Measurements from ENCODE around the gene RPTOR.

The RPTOR gene

GRCh38 chr17:80950466-80951120 is 406.0 kb downstream of the RPTOR start:
- TF ChIP-seq CTCF (IDR thresholded peaks at IDR 0.05; ENCODE audit: borderline replicate concordance, control extremely low read depth, extremely low read depth, insufficient read depth, missing control alignments) = no peak

DNA sequence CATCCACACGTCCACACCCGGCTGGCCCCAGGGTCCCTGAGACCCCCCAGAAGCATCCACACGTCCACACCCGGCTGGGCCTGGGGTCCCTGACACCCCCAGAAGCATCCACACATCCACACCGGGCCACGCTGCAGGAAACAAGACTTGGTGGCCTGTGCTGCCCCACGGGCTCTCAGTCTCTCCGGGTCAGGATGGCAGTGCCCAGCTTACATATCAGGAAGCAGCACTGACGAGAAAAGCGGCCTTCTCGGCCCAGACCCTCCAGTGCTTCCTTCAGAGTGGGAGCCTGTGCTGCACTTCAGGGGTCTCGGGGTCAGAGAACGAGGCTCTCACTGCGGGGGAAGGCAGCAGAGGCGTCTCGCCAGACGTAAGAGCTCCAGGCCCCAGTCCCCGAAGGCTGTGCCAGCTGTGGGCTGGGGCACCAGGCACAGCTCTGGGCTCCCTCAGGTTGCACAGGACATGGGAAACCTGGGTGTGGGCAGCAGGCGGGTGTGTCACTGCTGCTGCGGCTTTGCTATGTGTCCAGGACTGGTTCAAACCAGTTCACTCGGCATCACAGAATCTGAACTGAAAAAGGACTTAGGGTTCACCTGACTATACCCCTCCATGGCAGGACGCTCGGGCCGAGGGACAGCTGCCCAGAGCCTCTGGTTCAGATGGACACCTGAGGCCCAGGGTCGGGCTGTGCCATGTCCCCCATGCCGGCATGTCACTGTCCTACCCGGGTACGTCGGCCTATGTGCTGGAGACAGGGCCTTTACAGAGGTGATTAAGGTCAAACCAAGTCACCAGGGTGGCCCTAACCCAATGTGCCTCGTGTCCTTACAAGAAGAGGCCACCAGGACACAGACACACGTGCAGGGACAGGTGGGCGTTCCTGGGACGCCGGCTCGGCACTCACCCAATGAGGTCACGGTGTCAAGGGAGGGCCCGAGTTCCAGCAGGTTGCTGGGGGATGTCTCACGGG is 406.8 kb downstream of the RPTOR start:
- no peak for DNase-seq (ENCODE audit: low spot score)
- no peak for TF ChIP-seq CTCF (IDR thresholded peaks at IDR 0.05; ENCODE audit: borderline replicate concordance, control extremely low read depth, extremely low read depth, insufficient read depth, missing control alignments)
- in situ Hi-C loops (cut with MboI; ENCODE audit: low sequenced_read_pairs, unreplicated experiment) = no loop called here

More at GRCh38 chr17:80950466-80951120, 406.0 kb downstream of the RPTOR start:
- in situ Hi-C loops (cut with MboI; ENCODE audit: low sequenced_read_pairs, unreplicated experiment) = no loop called here
- no peak for DNase-seq (ENCODE audit: low spot score)

- no peak for TF ChIP-seq CTCF (IDR thresholded peaks at IDR 0.05; ENCODE audit: borderline replicate concordance, control extremely low read depth, extremely low read depth, insufficient read depth, missing control alignments)
- DNase-seq (ENCODE audit: low spot score) = no peak
- in situ Hi-C loops (cut with MboI; ENCODE audit: low sequenced_read_pairs, unreplicated experiment) = no loop called here
Observed at GRCh38 chr17:80952291-80952690, 407.7 kb downstream of the RPTOR start.

DNA sequence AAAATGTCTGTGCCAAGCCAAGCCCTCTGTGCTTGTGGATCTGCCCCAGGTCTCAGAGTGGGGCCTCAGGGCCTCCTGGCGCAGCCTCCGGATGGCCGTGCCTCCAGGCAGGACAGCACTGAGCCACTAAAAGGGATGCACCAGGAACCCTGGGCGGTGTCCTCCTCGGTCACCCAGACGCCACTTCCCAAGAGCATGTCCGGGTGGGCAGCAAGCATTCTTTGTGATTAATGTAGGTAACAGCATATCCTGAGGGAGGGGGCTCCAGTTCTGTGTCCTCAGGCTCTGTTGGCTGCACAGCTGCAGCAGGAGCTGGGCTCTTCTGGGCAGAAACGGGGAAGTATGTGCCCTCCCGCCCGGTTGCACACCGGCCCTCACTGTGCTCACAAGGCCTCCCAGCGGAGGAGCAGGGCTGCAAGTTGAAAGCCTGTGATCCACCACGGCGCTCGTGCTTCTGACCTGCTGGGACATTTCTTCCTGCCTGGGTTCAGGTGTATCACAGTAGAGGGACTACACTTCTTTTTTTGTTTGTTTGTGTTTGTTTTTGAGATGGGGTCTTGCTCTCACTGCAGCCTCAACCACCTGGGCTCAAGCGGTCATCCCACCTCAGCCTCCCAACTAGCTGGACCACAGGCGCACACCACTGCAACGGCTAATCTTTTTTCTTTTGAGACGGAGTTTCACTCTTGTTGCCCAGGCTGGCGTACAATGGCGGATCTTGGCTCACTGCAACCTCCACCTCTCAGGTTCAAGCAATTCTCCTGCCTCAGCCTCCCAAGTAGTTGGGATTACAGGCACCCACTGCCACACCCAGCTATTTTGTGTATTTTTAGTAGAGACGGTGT is 409.1 kb downstream of the RPTOR start:
- no peak for DNase-seq (ENCODE audit: low spot score)
- in situ Hi-C loops (cut with MboI; ENCODE audit: low sequenced_read_pairs, unreplicated experiment) = no loop called here
- no peak for TF ChIP-seq CTCF (IDR thresholded peaks at IDR 0.05; ENCODE audit: borderline replicate concordance, control extremely low read depth, extremely low read depth, insufficient read depth, missing control alignments)

- DNase-seq (ENCODE audit: low spot score) = no peak
- in situ Hi-C loops (cut with MboI; ENCODE audit: low sequenced_read_pairs, unreplicated experiment) = no loop called here
Observed at GRCh38 chr17:80955078-80955477, 410.4 kb downstream of the RPTOR start.

More at GRCh38 chr17:80955078-80955477, 410.4 kb downstream of the RPTOR start:
- no peak for TF ChIP-seq CTCF (IDR thresholded peaks at IDR 0.05; ENCODE audit: borderline replicate concordance, control extremely low read depth, extremely low read depth, insufficient read depth, missing control alignments)

Data from GM13976 (cell line).